Measurements from ENCODE around the gene OVOL3.
"Not testable (repeated sequence)": the region's sequence is repeated elsewhere in the genome, so short reads cannot be mapped to it uniquely, and the experiment has no call there.

Gene OVOL3

DNA sequence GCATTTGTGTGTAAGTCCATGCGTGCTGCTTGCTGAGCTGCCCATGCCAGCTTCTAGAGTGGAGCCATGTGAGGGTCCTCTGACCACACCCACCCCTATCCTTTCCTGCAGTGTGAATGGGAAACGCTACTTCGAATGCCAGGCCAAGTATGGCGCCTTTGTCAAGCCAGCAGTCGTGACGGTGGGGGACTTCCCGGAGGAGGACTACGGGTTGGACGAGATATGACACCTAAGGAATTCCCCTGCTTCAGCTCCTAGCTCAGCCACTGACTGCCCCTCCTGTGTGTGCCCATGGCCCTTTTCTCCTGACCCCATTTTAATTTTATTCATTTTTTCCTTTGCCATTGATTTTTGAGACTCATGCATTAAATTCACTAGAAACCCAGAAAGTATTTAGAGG is 14.6 kb downstream of the OVOL3 start:
- in situ Hi-C loops (cut with HindIII; ENCODE audit: low sequenced_read_pairs), result no loop called here

DNA sequence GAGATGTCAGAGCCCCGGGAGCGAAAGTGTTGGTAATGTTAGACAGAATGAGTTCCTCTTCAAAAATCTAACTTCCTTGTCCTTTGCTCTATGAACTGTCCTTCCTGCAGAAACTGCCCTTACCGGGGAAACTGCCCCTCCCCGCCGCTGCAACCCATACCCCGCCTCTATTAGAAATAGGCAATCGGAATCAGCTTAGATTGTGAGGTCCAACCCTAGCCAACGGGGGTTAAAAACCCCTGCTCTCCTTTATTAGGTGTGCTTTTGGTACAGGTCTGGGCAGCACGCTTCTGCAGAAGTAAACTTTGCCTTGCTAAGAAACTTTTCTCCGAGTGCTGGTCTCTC is 17.4 kb downstream of the OVOL3 start:
- in situ Hi-C loops (cut with HindIII; ENCODE audit: low sequenced_read_pairs), result no loop called here

DNA sequence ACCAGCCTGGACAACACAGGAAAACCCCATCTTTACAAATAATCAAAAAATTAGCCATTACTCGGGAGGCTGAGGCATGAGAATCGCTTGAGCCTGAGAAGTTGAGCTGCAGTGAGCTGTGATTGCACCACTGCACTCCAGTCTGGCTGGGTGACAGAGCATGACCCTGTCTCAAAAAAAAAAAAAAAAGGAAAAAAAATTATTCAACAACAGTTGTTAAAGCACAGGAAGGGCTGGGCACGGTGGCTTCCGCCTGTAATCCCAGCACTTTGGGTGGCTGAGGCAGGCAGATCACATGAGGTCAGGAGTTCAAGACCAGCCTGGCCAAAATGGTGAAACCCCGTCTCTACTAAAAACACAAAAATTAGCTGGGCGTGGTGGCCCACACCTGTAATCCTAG is 20.3 kb downstream of the OVOL3 start:
- in situ Hi-C loops (cut with HindIII; ENCODE audit: low sequenced_read_pairs), result not testable (repeated sequence)

DNA sequence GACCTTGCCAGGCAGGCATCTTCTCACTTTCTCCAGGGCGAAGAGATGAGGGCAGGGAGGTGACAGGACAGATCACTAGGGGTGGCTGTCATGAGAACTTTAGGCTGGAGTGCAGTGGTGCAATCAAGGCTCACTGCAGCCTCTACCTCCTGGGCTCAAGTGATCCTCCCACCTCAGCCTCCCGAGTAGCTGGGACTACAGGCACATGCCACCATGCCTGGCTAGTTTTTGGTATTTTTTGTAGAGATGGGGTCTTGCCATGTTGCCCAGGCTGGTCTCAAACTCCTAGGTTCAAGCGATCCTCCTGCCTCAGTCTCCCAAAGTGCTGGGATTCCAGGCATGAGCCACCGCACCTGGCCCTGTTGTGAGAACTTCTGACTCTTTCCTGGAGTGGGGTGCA is 23.9 kb downstream of the OVOL3 start:
- in situ Hi-C loops (cut with HindIII; ENCODE audit: low sequenced_read_pairs), result not testable (repeated sequence)

DNA sequence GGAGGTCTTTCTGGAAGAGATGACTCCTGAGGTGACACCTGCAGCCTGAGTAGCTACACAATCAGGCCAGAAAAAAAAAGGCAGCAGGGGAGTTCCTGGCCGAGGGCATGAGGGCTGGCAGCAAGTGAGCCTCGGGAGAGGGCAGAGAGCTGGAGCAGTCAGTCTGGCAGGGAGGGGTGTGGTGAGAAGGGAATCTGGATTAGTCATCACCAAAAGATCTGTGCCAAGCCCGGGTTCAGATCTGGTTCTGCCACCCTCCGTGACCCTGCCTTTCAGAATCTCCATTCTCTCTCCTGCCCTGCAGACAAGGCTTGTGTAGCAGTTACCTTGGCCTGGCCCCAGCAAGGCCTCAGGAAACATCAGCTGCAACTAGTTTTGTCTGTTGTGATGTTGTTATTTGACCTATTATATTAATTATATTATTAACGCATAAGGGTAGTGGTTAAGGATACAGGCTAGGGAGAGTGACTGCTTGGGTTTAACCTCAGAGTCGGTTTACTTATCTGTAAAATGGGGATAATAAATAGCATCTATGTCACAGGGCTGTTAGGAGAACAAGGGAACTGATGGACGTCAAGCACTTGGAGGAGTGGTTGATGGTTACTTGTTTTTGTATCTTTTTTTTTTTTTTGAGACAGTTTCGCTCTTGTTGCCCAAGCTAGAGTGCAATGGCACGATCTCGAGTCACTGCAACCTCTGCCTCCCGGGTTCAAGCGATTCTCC is 26.2 kb downstream of the OVOL3 start:
- in situ Hi-C loops (cut with HindIII; ENCODE audit: low sequenced_read_pairs), result no loop called here

DNA sequence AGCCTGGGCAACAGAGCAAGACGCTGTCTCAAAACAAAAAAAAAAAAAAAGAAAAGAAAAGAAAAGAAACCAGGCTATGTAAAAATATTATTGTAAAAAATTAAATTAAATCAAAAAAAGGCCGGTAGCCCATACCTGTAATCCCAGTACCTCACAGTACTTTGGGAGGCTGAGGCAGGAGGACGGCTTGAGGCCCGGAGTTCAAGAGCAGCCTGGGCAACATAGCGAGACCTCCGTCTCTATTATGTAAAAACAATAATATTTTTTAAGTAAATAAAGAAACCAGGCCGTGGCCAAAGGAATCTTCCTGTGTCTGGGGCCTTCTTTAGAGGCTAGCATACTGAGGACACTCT is 28.2 kb downstream of the OVOL3 start:
- in situ Hi-C loops (cut with HindIII; ENCODE audit: low sequenced_read_pairs), result no loop called here

DNA sequence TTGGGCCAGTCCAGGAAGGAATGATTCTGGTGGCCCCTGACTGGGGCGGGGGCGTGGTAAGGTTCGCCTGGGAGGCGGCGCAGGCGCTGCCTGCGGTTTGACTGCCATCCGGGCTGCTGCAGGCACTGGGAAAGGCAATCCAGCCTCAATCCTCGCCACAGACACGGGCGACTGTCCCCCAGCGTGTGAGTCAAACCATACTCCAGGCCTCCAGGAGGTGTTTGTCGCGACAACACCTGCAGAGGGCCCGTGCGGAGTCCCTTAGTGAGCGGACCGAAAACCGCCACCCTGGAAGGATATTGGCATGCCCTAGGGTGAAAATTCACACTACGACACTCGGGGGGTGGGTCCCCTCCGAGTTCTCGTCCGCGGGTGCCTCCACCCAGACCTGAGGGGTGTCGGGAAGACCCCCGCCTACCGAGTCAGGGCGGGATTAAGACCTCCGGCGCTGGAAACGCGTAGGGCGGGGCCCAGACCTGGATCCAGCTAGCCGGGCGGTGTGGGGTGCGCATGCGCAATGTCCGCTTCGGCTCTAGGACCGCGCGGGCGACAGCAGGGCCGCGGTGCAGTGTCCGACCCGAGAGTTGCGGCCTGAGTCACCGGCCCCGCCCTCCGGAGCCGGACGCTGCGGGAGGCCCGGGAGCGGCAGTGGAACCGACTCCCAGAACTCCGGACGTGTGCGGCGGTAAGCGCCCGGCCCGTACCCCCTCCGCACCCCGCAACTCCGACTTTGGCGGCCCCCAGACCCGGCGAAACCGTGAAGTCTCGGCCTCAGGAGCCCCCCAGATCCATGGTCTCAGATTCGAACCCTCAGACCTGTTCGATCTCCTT is 28.7 kb downstream of the OVOL3 start, which contains the start of gene CAPNS1:
CAPNS1 (plus strand) TSS at position 594 of the 831 bp plus-strand sequence. CDS start 946 bp downstream, outside the sequence.
- in situ Hi-C loops (cut with HindIII; ENCODE audit: low sequenced_read_pairs), result no loop called here

DNA sequence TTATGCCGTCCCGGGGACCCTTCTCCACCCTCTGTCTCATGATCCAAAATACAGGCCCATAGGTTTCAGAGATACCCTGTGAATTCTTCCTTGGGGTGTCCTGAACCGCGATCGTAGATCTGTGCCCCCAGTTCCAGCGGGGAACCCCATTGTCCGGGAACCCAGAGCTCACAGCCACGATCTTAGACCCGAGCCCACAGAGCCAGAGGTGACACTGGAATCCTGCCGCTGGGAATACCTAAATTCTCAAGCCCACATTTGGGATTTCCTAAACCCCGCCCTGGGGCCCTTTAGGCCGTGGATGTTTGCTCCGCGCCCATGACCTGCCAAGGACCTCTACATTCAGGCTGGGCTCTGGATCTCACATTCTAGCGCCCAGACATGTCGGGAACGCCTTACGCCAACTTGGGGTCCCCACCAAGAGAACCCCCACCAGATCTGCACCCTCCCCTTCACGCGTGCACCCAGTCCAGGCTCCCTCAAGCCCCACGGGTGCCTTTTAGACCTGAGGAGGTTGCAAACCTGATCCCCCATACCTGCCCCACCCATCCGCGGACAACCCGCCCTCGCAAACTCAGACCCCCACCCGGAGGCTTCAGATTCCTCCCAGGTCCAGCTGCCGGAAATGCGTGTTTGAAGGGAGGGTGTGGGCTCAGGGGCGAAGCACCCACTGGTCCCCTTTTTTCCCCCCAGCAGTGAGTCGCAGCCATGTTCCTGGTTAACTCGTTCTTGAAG is 29.5 kb downstream of the OVOL3 start:
- in situ Hi-C loops (cut with HindIII; ENCODE audit: low sequenced_read_pairs), result no loop called here

DNA sequence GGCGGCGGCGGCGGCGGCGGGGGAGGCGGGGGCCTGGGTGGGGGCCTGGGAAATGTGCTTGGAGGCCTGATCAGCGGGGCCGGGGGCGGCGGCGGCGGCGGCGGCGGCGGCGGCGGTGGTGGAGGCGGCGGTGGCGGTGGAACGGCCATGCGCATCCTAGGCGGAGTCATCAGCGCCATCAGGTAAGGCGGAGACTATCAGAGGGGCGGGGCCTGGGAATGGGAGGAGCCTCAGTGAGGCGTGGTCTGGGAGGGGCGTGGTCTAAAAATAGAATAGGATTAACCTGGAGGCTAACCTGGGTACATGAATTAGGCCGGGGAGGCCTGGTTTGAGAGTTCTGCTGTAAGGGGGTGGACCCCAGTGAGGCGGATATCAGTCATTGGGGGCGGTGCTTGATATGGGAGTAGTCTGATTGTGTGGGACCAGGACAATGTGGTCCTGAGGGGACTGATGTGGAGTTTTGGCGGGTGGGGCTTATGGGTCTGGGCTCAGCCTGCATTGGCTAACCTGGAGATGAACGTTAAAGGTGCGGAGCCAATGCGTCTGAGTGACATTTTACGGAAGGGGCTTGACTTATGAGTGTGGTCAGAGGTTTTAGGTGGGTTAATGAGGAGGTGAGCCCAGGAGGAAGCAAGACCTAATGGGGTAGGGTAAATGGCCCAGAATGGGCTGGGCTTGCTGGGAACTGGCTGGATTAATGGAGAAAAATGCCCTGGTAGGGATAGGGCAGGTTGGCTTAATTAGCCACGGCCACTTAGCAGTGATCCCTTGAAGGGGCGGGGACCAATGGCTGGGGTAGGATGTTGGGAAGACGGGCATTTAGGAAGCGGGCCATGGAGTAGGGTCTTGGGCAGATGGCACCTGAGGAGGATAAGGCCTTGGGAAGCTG is 30.3 kb downstream of the OVOL3 start:
- in situ Hi-C loops (cut with HindIII; ENCODE audit: low sequenced_read_pairs), result no loop called here

DNA sequence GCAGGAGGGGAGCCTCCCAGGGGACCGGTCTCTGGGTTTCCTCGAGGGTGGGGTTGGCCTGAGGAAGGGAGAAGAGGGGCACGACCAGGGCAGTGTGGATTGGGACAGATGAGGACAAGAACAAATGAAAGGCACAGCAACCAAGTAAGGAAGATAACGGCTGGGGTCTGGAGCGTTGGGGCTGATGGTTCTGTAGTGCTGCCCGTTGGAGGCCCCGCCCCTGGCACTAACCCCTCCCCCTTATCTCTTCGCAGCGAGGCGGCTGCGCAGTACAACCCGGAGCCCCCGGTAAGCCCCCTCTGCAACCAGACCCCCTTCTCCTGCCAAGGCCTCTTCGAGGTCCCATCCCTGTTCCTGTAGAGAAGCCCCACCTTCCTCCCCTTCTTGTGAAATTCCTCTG is 31.1 kb downstream of the OVOL3 start:
- in situ Hi-C loops (cut with HindIII; ENCODE audit: low sequenced_read_pairs), result no loop called here

DNA sequence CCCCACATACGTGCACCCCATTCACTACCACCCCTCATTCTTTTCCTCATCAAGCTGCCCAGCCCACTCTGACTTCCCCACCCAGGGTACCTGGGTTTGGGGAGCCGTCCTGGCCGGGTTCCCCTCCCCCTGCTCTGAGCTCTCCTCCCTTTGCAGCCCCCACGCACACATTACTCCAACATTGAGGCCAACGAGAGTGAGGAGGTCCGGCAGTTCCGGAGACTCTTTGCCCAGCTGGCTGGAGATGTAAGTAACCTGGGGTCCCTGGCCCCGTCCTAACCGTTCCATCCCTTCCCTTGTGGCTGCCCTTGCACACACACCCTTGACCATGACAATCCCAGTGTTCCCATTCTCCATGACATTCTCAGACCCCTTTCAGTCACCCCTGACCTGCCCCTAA is 31.6 kb downstream of the OVOL3 start:
- in situ Hi-C loops (cut with HindIII; ENCODE audit: low sequenced_read_pairs), result no loop called here

DNA sequence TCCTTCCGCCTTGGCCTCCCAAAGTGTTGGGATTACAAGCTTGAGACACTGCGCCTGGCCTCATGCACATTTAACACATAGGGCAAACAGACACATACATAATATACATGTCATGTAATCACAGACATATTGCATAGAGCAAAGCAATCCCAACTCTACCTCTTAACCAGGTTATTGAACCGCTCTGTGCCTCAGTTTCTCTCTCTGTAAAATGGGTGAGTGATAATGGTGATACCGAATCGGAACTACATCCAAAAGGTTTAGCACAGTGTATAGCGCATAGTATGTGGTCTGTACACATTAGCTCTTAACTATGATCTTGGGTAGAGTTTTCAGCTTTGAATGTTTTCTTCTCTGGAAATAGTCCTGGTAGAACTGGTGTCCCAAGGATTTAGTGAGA is 33.7 kb downstream of the OVOL3 start:
- in situ Hi-C loops (cut with HindIII; ENCODE audit: low sequenced_read_pairs), result no loop called here

DNA sequence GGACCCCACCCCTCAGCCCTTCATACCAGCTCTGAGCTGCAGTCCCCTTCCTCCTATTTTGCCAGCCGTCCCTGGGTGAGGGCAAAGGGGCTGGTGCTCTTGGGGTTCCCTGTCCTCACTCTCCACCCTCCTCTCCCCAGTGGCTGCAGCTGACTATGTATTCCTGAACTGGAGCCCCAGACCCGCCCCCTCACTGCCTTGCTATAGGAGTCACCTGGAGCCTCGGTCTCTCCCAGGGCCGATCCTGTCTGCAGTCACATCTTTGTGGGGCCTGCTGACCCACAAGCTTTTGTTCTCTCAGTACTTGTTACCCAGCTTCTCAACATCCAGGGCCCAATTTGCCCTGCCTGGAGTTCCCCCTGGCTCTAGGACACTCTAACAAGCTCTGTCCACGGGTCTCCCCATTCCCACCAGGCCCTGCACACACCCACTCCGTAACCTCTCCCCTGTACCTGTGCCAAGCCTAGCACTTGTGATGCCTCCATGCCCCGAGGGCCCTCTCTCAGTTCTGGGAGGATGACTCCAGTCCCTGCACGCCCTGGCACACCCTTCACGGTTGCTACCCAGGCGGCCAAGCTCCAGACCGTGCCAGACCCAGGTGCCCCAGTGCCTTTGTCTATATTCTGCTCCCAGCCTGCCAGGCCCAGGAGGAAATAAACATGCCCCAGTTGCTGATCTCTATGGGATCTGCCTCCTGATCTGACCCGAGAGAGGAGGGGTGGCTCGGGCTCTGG is 38.9 kb downstream of the OVOL3 start:
- in situ Hi-C loops (cut with HindIII; ENCODE audit: low sequenced_read_pairs), result no loop called here

DNA sequence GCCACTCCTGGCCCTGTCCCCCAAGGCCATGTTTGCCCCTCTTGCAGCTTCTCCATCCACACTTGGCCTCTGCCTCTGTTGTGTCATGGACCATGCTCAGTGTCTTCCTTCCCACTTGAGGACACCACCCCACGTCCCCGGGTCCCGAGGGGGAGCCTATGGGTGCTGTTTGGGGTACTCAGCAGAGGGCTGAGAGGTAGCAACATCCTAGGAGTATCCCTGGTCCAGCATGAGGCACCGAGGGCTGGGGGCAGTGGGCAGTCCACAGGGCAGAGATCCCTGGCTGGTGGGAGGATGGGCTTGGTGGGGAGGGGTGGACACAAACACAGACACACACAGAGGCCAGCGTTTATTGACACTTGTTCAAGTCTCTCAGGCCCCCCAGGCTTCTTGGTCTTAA is 39.6 kb downstream of the OVOL3 start:
- in situ Hi-C loops (cut with HindIII; ENCODE audit: low sequenced_read_pairs), result no loop called here

DNA sequence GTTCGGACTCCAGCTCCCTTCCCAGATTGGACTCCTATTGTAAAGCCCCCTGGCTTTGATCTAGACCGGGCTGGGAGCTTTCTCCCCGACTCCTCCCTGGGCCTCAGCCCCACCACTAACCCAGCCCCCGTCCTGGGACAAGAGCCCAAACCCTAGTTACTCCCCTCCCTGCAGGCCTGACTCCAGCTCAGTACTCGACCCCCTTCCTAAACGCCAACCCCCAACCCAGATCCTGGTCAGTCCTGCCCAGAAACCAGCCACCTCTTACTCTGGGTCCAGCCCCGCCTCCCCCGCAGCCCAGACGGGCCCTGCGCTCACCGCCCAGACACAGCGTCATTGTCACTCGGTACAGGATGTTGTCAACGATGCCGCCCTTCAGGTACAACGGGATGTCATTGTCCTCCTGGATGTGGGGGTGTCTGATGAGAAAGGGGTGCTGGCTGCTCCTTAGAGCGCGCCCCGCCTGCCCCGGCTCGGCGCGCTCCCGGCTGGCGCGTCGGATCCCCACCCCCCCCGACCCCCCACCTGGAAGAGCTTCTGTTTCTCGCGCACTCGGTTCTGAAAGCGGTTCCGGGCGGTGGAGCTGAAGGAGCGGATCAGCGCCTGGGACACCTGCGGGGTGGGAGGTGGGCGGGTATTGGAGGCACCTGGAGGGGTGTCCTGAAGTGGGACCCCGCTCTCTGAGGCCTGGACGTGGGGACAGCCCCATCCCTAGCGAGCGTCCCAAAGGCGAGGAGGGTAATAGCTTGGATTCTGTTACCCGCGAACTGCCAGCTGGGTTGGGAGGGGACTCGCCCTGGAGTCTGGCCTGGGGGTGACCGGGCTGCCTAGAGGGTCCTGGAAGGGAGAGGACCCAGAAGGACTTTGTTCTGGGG is 40.4 kb downstream of the OVOL3 start:
- in situ Hi-C loops (cut with HindIII; ENCODE audit: low sequenced_read_pairs), result no loop called here

DNA sequence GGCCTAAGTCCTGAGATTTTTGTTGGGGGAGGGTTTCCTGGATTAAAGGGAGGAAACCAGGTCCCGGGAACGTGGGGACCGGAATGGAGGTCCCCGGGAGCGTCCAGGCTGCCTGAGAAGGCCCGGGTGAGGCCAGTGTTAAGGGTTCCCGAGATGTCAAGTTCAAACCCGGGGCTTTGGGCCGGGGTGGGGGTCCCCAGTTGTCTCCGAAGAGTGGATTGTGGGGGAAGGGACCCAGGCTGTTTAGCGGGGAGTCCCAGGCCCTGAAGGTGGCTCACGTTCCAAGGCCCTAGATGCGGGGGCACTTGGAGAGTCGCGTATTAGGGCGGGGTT is 41.0 kb downstream of the OVOL3 start:
- in situ Hi-C loops (cut with HindIII; ENCODE audit: low sequenced_read_pairs), result no loop called here

DNA sequence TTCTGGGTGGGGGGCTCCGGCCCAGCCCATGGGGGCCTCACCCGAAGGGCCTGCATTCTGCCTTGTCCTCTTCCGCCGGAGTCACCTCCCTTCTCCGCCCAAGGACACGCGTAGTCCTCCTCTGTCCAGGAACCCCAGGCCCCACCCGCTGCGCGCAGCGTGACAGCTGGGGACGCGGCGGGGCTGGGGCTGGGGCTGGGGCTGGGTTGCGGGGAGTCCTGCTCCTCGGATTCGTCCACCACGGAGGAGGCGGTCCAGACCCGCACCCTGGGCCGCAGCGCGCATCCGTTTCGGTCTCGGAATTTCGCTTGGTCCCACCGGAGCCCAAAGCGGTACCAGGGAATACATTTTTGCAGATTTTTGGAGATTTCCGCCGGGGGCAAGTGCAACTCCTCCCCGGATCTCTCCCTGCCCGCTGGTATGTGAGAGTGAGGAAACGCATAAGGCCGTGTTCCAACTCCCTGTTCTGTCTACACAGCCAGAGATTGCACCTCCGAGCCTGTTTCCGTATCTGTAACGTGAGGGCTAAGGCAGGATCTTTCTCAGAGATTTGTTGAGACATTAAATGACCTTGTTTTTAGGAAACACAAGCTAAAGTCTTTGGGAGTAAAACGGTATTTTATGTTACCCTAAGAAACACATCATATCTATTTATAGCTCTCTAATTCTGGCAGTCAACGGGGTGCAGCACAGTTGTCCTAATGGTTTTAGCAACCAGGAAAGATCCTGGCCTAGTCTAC is 41.6 kb downstream of the OVOL3 start, which contains the start of gene COX7A1:
COX7A1 (minus strand) TSS at position 96 of the 740 bp plus-strand sequence; CDS start at position 56, 40 bp downstream.
- in situ Hi-C loops (cut with HindIII; ENCODE audit: low sequenced_read_pairs), result no loop called here

DNA sequence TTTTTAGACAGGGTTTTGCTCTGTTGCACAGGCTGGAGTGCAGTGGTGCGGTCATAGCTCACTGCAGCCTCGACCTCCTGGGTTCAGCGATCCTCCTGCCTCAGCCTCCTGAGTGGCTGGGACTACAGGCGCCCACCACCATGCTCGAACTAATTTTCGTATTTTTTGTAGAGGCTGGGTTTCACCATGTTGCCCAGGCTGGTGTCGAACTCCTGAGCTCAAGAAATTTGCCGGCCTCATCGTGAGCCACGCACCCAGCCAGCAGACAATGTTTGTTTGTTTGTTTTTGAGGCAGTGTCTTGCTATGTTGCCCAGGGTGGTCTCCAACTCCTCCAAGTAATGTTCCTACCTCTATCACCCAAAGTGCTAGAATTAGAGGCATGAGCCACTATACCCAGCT is 42.2 kb downstream of the OVOL3 start:
- in situ Hi-C loops (cut with HindIII; ENCODE audit: low sequenced_read_pairs), result no loop called here
